GM12873 (cell line): ENCODE measurements around the gene CFAP251.

Source experiments
- CTCF ChIP-seq: IDR thresholded peaks from 2 replicates; pipeline ENCODE4 v1.5.1; 2012; ENCODE audit warnings: low read depth, mild to moderate bottlenecking, moderate library complexity, low read length, control low read depth; ENCODE audit not compliant: insufficient read depth; ENCODE audit errors: missing control alignments

The CFAP251 gene

GRCh38 chr12:121917950-121918678 is at the start of gene CFAP251:
Gene CFAP251, plus strand, starts transcription at chr12:121918592. Its CDS starts 2,714 bp downstream, at chr12:121921306.
- TF ChIP-seq CTCF: peak; percentile 30

GRCh38 chr12:121871467-121871866 is 46.9 kb upstream of the CFAP251 start:
- no peak for TF ChIP-seq CTCF

- TF ChIP-seq CTCF: no peak
These were observed 45.7 kb upstream of the CFAP251 start for GRCh38 chr12:121872546-121873215.

GRCh38 chr12:121873216-121873569 is 45.2 kb upstream of the CFAP251 start:
- TF ChIP-seq CTCF: no peak

GRCh38 chr12:121874071-121874470 is 44.3 kb upstream of the CFAP251 start:
- TF ChIP-seq CTCF: no peak

GRCh38 chr12:121875582-121875981 is 42.8 kb upstream of the CFAP251 start:
- TF ChIP-seq CTCF: no peak

- no peak for TF ChIP-seq CTCF
These were observed 35.1 kb upstream of the CFAP251 start for GRCh38 chr12:121883315-121883660.
